Loucy (cell line): Measurements from ENCODE around the gene NNMT.

Source experiments
- EZH2phosphoT487 ChIP-seq: fragments of 200-600 bp; IDR thresholded peaks from 2 replicates; pipeline ENCODE4 v1.6.1; 2018; ENCODE audit warnings: antibody characterized with exemption, mild to moderate bottlenecking, moderate library complexity, borderline replicate concordance
- TF ChIP-seq, protein P1 (sequence below): fragments of 200-600 bp; sonication (generic); conservative IDR thresholded peaks from 2 replicates; pipeline ENCODE4 v1.5.1; 2014; ENCODE audit warnings: mild to moderate bottlenecking, antibody characterized with exemption, low read length

DNA sequence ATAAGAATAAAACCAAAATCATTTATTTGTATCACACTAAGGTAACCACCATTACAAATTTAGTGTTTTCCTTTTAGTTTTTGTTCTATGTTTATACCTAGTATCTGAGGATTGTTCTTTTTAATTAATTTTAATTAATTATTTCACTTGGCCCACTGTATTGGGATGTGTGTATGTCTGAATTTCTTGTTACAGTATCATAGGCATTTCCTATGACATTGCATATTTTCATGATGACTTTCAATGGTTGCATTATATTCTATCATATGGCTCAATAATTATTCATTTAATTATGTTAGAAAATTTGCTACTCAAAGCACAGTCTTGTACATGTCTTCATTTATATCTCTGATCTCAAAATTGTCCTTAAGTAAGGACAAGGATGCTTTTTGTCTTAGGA lies 63.1 kb downstream of the NNMT start:
- TF ChIP-seq, protein P1, sequence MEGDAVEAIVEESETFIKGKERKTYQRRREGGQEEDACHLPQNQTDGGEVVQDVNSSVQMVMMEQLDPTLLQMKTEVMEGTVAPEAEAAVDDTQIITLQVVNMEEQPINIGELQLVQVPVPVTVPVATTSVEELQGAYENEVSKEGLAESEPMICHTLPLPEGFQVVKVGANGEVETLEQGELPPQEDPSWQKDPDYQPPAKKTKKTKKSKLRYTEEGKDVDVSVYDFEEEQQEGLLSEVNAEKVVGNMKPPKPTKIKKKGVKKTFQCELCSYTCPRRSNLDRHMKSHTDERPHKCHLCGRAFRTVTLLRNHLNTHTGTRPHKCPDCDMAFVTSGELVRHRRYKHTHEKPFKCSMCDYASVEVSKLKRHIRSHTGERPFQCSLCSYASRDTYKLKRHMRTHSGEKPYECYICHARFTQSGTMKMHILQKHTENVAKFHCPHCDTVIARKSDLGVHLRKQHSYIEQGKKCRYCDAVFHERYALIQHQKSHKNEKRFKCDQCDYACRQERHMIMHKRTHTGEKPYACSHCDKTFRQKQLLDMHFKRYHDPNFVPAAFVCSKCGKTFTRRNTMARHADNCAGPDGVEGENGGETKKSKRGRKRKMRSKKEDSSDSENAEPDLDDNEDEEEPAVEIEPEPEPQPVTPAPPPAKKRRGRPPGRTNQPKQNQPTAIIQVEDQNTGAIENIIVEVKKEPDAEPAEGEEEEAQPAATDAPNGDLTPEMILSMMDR = no peak
- no peak for TF ChIP-seq EZH2phosphoT487
